Neural progenitor cell (in vitro differentiated cells): ENCODE results near the gene RAB40AL.

Experiments used
- EZH2 ChIP-seq: fragments of 200-600 bp; sonication (generic); IDR thresholded peaks from 2 replicates; pipeline ENCODE4 v1.6.1; 2017; ENCODE audit warnings: antibody characterized with exemption, mild to moderate bottlenecking, moderate library complexity
- EZH2phosphoT487 ChIP-seq: fragments of 200-600 bp; sonication (generic); IDR thresholded peaks from 2 replicates; pipeline ENCODE4 v1.6.1; 2017; ENCODE audit warnings: antibody characterized with exemption
- TF ChIP-seq, protein P1 (sequence below): fragments of 200-600 bp; sonication (generic); IDR thresholded peaks from 2 replicates; pipeline ENCODE4 v1.5.1; 2017; ENCODE audit warnings: antibody characterized with exemption, mild to moderate bottlenecking

DNA sequence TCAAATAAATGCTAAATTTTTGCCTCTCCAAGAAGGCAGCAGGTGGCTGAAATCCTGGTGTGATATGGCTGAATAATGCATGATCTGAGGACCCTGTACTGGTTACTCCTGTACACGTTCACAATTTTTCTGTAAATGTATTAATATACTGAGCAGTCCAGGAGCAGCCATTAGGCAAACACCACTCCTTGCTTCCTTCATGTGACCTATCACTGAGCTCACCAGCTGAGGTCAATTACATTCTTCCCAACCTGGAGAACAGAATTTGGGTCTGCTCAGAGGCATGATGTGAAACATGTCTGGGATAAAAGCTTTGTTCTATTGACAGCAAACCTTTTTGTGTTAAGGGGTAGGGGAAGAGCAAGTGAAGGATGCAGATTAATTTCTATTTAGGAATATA lies 26.9 kb downstream of the RAB40AL start:
- TF ChIP-seq, protein P1, sequence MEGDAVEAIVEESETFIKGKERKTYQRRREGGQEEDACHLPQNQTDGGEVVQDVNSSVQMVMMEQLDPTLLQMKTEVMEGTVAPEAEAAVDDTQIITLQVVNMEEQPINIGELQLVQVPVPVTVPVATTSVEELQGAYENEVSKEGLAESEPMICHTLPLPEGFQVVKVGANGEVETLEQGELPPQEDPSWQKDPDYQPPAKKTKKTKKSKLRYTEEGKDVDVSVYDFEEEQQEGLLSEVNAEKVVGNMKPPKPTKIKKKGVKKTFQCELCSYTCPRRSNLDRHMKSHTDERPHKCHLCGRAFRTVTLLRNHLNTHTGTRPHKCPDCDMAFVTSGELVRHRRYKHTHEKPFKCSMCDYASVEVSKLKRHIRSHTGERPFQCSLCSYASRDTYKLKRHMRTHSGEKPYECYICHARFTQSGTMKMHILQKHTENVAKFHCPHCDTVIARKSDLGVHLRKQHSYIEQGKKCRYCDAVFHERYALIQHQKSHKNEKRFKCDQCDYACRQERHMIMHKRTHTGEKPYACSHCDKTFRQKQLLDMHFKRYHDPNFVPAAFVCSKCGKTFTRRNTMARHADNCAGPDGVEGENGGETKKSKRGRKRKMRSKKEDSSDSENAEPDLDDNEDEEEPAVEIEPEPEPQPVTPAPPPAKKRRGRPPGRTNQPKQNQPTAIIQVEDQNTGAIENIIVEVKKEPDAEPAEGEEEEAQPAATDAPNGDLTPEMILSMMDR: no peak
- TF ChIP-seq EZH2 (no peak), EZH2phosphoT487 (no peak)
